GM19351 (cell line): Measurements from ENCODE around the gene UMODL1.

Experiments used
- ATAC-seq: cut with Tn5 transposase; IDR thresholded peaks from one replicate; pipeline ENCODE4 v1.9.1; 2021; ENCODE audit warnings: mild to moderate bottlenecking, moderate library complexity; ENCODE audit not compliant: unreplicated experiment

The UMODL1 gene

GRCh38 chr21:42146821-42147220 lies 75.7 kb downstream of the UMODL1 start:
- ATAC-seq = no peak

GRCh38 chr21:42147386-42148020 lies 76.4 kb downstream of the UMODL1 start:
- no peak for ATAC-seq

- no peak for ATAC-seq
Measured at GRCh38 chr21:42148097-42148496, 77.0 kb downstream of the UMODL1 start.

- no peak for ATAC-seq
Measured at GRCh38 chr21:42148584-42148983, 77.5 kb downstream of the UMODL1 start.

GRCh38 chr21:42149656-42150473 lies 78.7 kb downstream of the UMODL1 start:
- no peak for ATAC-seq

GRCh38 chr21:42150474-42151085 lies 79.5 kb downstream of the UMODL1 start:
- no peak for ATAC-seq

- ATAC-seq = no peak
Measured at GRCh38 chr21:42151148-42151947, 80.2 kb downstream of the UMODL1 start.

- no peak for ATAC-seq
Measured at GRCh38 chr21:42151948-42152220, 80.8 kb downstream of the UMODL1 start.

- ATAC-seq = no peak
Measured at GRCh38 chr21:42153046-42153686, 82.0 kb downstream of the UMODL1 start.

- no peak for ATAC-seq
Measured at GRCh38 chr21:42153746-42154145, 82.6 kb downstream of the UMODL1 start.

- ATAC-seq = no peak
Measured at GRCh38 chr21:42154237-42155044, 83.3 kb downstream of the UMODL1 start.

GRCh38 chr21:42155045-42155855 lies 84.1 kb downstream of the UMODL1 start:
- ATAC-seq = no peak

- no peak for ATAC-seq
Measured at GRCh38 chr21:42156690-42157605, 85.8 kb downstream of the UMODL1 start.

GRCh38 chr21:42157606-42158310 lies 86.6 kb downstream of the UMODL1 start:
- ATAC-seq = no peak

GRCh38 chr21:42158846-42159245 lies 87.7 kb downstream of the UMODL1 start:
- ATAC-seq = no peak

GRCh38 chr21:42159560-42160110 lies 88.5 kb downstream of the UMODL1 start:
- ATAC-seq = no peak

GRCh38 chr21:42160111-42160721 lies 89.1 kb downstream of the UMODL1 start:
- no peak for ATAC-seq
